Activated T-helper 17 cell treated with anti-CD3 and anti-CD28 coated beads, Interleukin-2, amount 50 U/mL, for 72 hours (primary cell): Measurements from ENCODE around the gene SPSB3. TPM values are rescaled to one million over a fixed set of nuclear protein-coding genes. Genes with fewer than 3 reads are reported as not detected.

Experiments used
- ATAC-seq: fragments of 150-1000 bp; cut with Tn5 transposase; replicated peaks from 2 replicates; pipeline ENCODE4 v1.10.0; 2021; ENCODE audit warnings: mild to moderate bottlenecking, moderate library complexity
- H3K27ac Mint-ChIP-seq: one replicate; pipeline ENCODE4 v1.8.0; 2022; ENCODE audit warnings: mixed read lengths
- H3K27me3 Mint-ChIP-seq: one replicate; pipeline ENCODE4 v1.8.0; 2022; ENCODE audit warnings: mixed read lengths
- H3K36me3 Mint-ChIP-seq: one replicate; pipeline ENCODE4 v1.8.0; 2022; ENCODE audit warnings: low read depth, mild to moderate bottlenecking, mixed read lengths
- H3K4me1 Mint-ChIP-seq: one replicate; pipeline ENCODE4 v1.8.0; 2022; ENCODE audit warnings: mixed read lengths
- H3K4me3 Mint-ChIP-seq: one replicate; pipeline ENCODE4 v1.8.0; 2022; ENCODE audit warnings: mild to moderate bottlenecking, mixed read lengths
- H3K9me3 Mint-ChIP-seq: one replicate; pipeline ENCODE4 v1.8.0; 2022; ENCODE audit warnings: mixed read lengths
- total RNA-seq, 2 donors: library from RNA; stranded (reverse); gene quantifications; one replicate each; pipeline ENCODE4 v1.2.3, GENCODE V29; 2022

SPSB3 gene
- total RNA-seq, 2 donors from 2014 or later = 20.3 to 21.1 TPM

- Mint-ChIP-seq H3K27me3 (no peaks in the 10 kb centered on the region), H3K9me3 (no peaks in the 10 kb centered on the region), H3K36me3 (peaks cover 13% of the 10 kb centered on the region), H3K27ac (no peak overlapping the region), H3K4me3 (no peak overlapping the region), H3K4me1 (peaks cover 4% of the 10 kb centered on the region)
- ATAC-seq = no peak
Measured at GRCh38 chr16:1776991-1777374, 5.4 kb downstream of the SPSB3 start.

GRCh38 chr16:1776672-1776955 is 5.8 kb downstream of the SPSB3 start:
- no peak for ATAC-seq
- peaks cover 17% of the 10 kb centered on the region for H3K36me3 Mint-ChIP-seq
- H3K27ac Mint-ChIP-seq = no peak overlapping the region
- H3K9me3 Mint-ChIP-seq = no peaks in the 10 kb centered on the region
- H3K4me3 Mint-ChIP-seq = no peak overlapping the region
- H3K4me1 Mint-ChIP-seq = peaks cover 7% of the 10 kb centered on the region
- no peaks in the 10 kb centered on the region for H3K27me3 Mint-ChIP-seq

DNA sequence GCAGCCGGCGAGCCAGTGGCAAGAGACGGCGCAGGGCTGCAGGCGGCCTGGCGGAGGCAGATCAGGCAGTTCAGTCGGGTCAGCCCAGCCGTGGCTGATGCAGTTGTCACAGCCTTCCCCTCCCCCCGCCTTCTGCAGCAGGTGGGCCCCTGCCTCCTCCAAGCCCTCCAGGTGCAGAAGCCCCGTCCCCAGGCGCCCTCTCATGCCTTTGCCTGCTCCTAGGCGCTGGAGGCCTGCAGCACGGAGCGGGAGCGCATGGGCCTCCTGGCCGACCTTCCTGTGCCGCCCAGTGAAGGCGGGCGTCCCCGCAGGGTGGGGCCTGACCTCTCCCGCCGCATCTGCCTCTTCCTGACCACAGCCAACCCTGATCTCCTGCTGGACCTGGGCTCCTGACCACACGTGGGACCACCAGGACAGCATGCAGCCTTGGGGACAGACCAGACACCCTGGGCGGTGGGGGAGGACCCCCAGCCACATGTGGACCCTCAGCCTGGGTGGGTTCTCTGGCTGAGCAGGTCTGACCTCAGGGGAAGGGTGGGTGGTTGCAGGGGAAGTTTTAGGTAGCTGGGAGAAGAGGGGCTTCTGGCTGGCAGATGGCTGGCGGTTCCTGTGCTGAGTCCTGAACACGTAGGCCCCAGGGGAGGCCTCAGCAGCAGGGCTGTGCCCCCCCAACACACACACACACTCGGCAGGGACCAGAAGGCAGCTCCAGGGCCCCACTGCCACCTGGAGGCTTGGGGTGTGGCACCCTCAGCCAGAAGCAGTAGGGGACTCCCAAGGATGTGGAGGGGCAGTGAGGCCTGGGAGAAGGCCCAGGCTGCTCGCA is 6.3 kb downstream of the SPSB3 start:
- Mint-ChIP-seq H3K27me3 (no peaks in the 10 kb centered on the region), H3K4me1 (peaks cover 7% of the 10 kb centered on the region), H3K27ac (no peak overlapping the region), H3K36me3 (peaks cover 14% of the 10 kb centered on the region), H3K4me3 (no peak overlapping the region), H3K9me3 (no peaks in the 10 kb centered on the region)
- no peak for ATAC-seq

DNA sequence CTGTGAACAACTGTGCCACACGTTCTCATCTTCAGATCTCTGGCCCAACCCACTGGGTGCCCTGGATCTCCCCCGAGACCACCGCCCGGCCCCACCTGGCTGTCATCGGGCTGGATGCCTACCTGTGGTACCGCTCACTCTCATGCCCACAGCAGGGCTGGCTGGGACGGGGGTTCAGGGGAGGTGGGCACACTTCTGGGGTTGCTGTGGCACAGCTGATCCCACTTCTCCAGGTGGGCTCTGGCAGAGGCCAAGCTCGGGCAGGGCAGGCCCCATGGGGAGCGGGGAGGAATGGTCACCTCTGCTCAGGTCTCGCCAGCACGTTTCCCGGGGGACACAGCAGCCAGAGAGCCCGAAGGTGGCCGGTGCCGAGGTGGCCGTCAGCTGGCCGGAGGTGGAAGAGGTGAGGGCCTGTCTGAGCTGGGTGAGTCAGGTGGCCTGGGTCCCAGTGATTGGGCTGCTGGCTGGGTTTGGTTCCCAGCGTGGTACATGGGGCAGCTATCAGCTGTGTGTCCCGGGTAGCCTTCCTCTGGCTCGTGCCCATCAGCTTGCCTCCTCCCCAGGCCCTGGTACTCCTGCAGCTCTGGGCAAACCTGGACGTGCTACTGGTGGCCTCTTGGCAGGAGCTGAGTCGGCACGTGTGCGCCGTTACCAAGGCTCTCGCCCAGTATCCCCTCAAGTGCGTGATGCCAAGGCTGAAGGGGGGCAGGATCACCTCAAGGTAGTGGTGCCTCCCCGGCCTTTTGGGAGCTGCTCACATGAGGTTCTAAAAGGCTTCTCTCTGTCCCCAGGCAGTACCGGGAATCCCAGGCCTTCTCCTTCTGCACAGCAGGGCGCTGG is 7.1 kb downstream of the SPSB3 start:
- Mint-ChIP-seq H3K4me3 (peak overlapping the region; percentile 53), H3K36me3 (peaks cover 16% of the 10 kb centered on the region), H3K4me1 (peaks cover 7% of the 10 kb centered on the region), H3K27ac (no peak overlapping the region), H3K9me3 (no peaks in the 10 kb centered on the region), H3K27me3 (no peaks in the 10 kb centered on the region)
- no peak for ATAC-seq

GRCh38 chr16:1774448-1774780 is 8.0 kb downstream of the SPSB3 start:
- ATAC-seq = no peak
- H3K4me3 Mint-ChIP-seq = peak overlapping the region; percentile 100
- H3K27me3 Mint-ChIP-seq = no peaks in the 10 kb centered on the region
- peaks cover 22% of the 10 kb centered on the region for H3K36me3 Mint-ChIP-seq
- peaks cover 7% of the 10 kb centered on the region for H3K4me1 Mint-ChIP-seq
- H3K9me3 Mint-ChIP-seq = no peaks in the 10 kb centered on the region
- no peak overlapping the region for H3K27ac Mint-ChIP-seq

DNA sequence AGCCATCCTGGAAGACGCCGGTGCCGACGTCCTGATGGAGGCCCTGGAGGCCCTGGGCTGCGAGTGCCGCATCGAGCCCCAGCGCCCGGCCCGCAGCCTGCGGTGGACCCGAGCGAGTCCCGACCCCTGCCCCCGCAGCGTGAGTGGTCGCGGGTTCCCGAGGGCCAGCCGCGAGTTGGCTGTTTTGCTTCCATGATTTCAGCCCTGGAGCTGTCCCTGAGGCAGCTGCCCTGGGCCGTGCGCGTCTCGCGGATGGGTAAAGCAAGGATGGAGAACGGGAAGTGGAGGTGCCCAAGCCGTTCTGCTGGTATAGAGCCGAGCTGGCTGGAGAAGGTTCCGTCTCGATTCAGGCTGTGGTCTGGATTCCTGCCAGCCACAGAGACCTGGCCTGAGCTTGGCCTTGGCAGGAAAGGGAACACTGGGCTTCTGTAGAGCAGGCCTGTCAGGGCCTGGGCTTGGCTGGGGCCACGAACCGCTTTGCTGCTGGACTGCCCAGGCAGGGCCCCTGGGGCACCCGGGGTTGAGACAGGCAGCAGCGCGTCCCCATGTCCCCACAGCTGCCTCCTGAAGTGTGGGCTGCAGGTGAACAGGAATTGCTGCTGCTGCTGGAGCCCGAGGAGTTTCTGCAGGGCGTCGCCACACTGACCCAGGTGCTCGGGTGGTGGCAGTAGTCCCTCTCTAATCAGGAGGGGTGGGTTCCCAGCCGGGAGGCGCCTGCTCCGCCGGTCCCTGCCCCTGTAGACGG is 8.5 kb downstream of the SPSB3 start:
- no peak for ATAC-seq
- Mint-ChIP-seq H3K9me3 (no peaks in the 10 kb centered on the region), H3K27me3 (no peaks in the 10 kb centered on the region), H3K27ac (no peak overlapping the region), H3K36me3 (peaks cover 22% of the 10 kb centered on the region), H3K4me3 (peak overlapping the region; percentile 100), H3K4me1 (peaks cover 7% of the 10 kb centered on the region)

DNA sequence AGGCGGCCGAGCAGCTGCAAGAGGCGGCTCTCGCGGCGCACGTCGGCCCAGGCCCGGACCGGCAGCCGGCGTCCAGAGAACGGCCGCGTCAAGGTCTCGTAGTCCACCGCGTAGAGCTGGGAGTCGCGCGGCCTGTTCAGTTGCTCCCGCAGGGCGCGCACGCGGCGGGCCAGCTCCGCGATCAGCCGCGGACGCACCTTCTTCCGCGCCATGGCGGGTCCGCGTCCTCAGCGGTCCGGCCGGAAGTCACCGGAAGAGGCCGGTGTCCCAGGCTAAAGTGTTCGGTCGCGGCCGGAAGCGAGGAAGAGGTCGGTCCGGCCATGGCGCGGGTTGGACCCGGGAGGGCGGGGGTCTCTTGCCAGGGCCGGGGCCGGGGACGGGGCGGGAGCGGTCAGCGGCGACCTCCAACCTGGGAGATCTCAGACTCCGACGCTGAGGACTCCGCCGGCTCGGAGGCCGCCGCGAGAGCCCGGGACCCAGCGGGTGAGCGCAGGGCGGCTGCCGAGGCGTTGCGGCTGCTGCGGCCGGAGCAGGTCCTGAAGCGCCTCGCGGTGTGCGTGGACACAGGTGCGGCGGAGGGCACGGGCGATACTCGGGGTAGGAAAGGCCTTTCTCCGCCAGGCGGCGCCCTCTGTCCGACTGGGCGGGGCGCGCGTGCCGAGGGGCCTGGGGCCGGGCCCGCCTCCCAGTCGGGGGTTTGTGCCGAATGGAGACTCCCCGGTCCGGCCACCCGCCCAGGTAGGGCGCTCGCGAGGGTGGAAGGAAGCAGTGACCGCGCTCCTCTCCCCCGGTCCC is 9.3 kb downstream of the SPSB3 start, which contains the start of gene MRPS34:
TSS of gene MRPS34 (minus strand) at position 227 of the 795 bp plus-strand sequence. CDS start at position 212, 15 bp downstream.
- H3K36me3 Mint-ChIP-seq = peaks cover 27% of the 10 kb centered on the region
- no peaks in the 10 kb centered on the region for H3K27me3 Mint-ChIP-seq
- ATAC-seq = peak; percentile 60
- peak within 1 kb of the TSS; percentile 100 for H3K4me3 Mint-ChIP-seq
- peak within 1 kb of the TSS; percentile 99 for H3K27ac Mint-ChIP-seq
- H3K9me3 Mint-ChIP-seq = no peaks in the 10 kb centered on the region
- peaks cover 7% of the 10 kb centered on the region for H3K4me1 Mint-ChIP-seq

DNA sequence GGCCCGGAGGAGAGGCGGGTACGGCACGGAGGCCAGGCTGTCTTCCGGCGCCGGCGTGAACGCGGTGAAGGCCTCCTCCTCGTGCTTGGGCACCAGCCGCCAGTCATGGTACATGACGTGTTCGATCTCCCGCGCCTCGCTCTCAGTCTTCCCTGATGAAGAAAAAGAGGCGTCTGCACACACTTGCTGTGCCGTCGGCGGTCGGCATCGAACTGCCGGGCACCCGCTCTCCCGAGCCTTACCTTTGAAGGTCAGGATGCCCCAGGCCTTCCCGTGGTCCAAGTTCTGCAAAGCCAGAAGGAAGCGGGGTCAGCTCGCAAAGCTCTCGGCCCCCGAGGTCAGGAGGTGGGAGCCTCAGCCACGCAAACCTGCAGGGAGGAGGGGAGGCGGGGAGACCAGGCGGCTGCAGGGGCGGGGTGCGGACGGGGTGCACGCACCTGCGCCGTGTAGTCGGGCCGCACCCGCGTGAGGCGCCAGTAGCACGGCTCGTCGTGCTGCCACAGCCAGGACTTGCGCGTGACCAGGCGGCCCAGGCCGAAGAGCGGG is 9.9 kb downstream of the SPSB3 start, which contains the start of gene EME2:
TSS of gene EME2 (plus strand) at position 449 of the 546 bp plus-strand sequence. CDS start 418 bp downstream, outside the sequence.
- peaks cover 31% of the 10 kb centered on the region for H3K36me3 Mint-ChIP-seq
- peak within 1 kb of the TSS; percentile 99 for H3K27ac Mint-ChIP-seq
- H3K9me3 Mint-ChIP-seq = no peaks in the 10 kb centered on the region

GRCh38 chr16:1771864-1772361 is 10.5 kb downstream of the SPSB3 start:
- peak overlapping the region; percentile 100 for H3K4me3 Mint-ChIP-seq
- H3K27ac Mint-ChIP-seq = peak overlapping the region; percentile 99
- no peaks in the 10 kb centered on the region for H3K27me3 Mint-ChIP-seq
- no peak for ATAC-seq
- H3K36me3 Mint-ChIP-seq = peaks cover 36% of the 10 kb centered on the region
- H3K9me3 Mint-ChIP-seq = no peaks in the 10 kb centered on the region
- peaks cover 7% of the 10 kb centered on the region for H3K4me1 Mint-ChIP-seq

More for the DNA sequence above, 9.9 kb downstream of the SPSB3 start, which contains the start of gene EME2:
- ATAC-seq = peak; percentile 31
- peak within 1 kb of the TSS; percentile 100 for H3K4me3 Mint-ChIP-seq
- peaks cover 7% of the 10 kb centered on the region for H3K4me1 Mint-ChIP-seq
- no peaks in the 10 kb centered on the region for H3K27me3 Mint-ChIP-seq

DNA sequence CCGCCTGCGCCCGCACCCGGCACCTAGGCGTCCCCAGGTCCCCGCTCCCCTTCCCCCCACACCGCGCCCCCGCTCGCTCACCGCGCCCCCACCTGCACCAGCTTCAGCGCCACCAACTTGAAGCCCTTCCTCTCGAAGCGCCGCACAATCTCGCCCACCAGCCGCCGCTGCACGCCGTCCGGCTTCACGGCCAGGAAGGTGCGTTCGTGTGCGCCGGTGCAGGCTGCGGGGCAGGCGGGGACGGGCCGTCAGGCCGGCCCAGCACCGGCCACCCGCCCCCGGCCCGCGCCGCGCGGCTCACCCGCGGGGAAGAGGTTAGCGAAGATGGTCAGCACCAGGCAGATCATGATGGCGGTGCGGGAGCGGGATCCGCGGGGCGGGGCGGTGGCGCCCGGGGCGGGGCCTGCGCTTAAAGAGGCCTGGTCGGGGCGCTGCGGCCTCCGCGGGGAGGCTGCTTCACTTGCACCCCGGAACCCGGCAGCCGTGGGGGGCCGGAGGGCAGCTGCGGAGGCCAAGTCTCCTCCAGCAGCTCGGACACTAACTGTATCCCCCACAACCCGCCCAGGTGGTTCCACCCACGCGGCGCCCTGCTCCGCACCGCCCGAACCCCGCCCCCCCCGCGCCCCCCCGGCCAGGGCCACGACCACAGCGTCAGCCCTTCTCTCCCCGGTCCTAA is 11.0 kb downstream of the SPSB3 start, which contains the start of gene NME3:
TSS of gene NME3 (minus strand) at position 356 of the 676 bp plus-strand sequence. CDS start at position 347, 9 bp downstream.
- Mint-ChIP-seq H3K36me3 (peaks cover 36% of the 10 kb centered on the region), H3K4me1 (peaks cover 7% of the 10 kb centered on the region), H3K4me3 (peak within 1 kb of the TSS; percentile 100), H3K9me3 (no peaks in the 10 kb centered on the region), H3K27me3 (no peaks in the 10 kb centered on the region), H3K27ac (peak within 1 kb of the TSS; percentile 99)
- peak; percentile 63 for ATAC-seq

- ATAC-seq = peak; percentile 38
- Mint-ChIP-seq H3K27me3 (no peaks in the 10 kb centered on the region), H3K9me3 (no peaks in the 10 kb centered on the region), H3K4me3 (peak overlapping the region; percentile 100), H3K27ac (peak overlapping the region; percentile 78), H3K36me3 (peaks cover 36% of the 10 kb centered on the region), H3K4me1 (peaks cover 7% of the 10 kb centered on the region)
Measured at GRCh38 chr16:1770328-1771187, 11.8 kb downstream of the SPSB3 start.
